Measurements from ENCODE around the gene TRANK1.

GRCh38 chr3:36890261-36890660 lies 54.6 kb downstream of the TRANK1 start:
- no peak for TF ChIP-seq EZH2 (IDR thresholded peaks at IDR 0.05; ENCODE audit: insufficient read depth, poor library complexity, severe bottlenecking)
- no peak for TF ChIP-seq EZH2phosphoT487 (IDR thresholded peaks at IDR 0.05; ENCODE audit: insufficient read depth, low read depth)
